K562 (cell line): ENCODE measurements around the gene USP51.

ENCODE experiments used
- BDP1 ChIP-seq: IDR thresholded peaks from 3 replicates; pipeline ENCODE4 v1.6.1; 2011; ENCODE audit not compliant: insufficient read length, insufficient read depth
- CCAR2 ChIP-seq: fragments of 200-400 bp; formaldehyde crosslinking; IDR thresholded peaks from 2 replicates; pipeline ENCODE4 v1.6.1; 2017; ENCODE audit warnings: mild to moderate bottlenecking, low read depth, low read length
- CTCF ChIP-seq, 3 experiments: IDR thresholded peaks in 2 of 3; conservative IDR thresholded peaks in 1 of 3; 2 replicates each; pipeline ENCODE4 v1.5.1; 2011 to 2012; ENCODE audit warnings: low read length in 3 of 3, mild to moderate bottlenecking in 3 of 3, control low read depth in 2 of 3, improper control_type of control experiment in 1 of 3, inconsistent platforms in 1 of 3, low read depth in 1 of 3, mixed read lengths in 1 of 3, moderate library complexity in 1 of 3; ENCODE audit not compliant: insufficient read depth in 2 of 3
- ETS2 ChIP-seq: IDR thresholded peaks from 2 replicates; pipeline ENCODE4 v1.6.1; 2016; ENCODE audit warnings: borderline replicate concordance, missing genetic modification characterization, mild to moderate bottlenecking, moderate library complexity, missing compliant biosample characterization; ENCODE audit not compliant: poor library complexity, severe bottlenecking
- MYNN ChIP-seq, 2 experiments: sonication (generic); formaldehyde crosslinking in 1 of 2; IDR thresholded peaks; 2 replicates each; pipeline versions ENCODE4 v1.5.0 to v1.6.1; 2016 to 2020; ENCODE audit warnings: antibody characterized with exemption in 1 of 2, missing genetic modification reagents in 1 of 2
- TAF15 ChIP-seq: fragments of 200-400 bp; formaldehyde crosslinking; IDR thresholded peaks from 2 replicates; pipeline ENCODE4 v1.6.1; 2017; ENCODE audit warnings: mild to moderate bottlenecking, low read depth, low read length, moderate library complexity
- ZNF274 ChIP-seq: IDR thresholded peaks from 2 replicates; pipeline ENCODE4 v1.6.1; 2011; ENCODE audit warnings: low read depth, mild to moderate bottlenecking, low read length, moderate library complexity, borderline replicate concordance
- ZNF780A ChIP-seq: fragments of 250-450 bp; sonication (Bioruptor Pico); IDR thresholded peaks from 2 replicates; pipeline ENCODE4 v1.5.0; 2021; ENCODE audit warnings: mild to moderate bottlenecking
- TF ChIP-seq, protein P1 (sequence below): fragments of 150-350 bp; IDR thresholded peaks from 2 replicates; pipeline ENCODE4 v1.6.1; 2014; ENCODE audit warnings: low read depth, mild to moderate bottlenecking, low read length, borderline replicate concordance

DNA sequence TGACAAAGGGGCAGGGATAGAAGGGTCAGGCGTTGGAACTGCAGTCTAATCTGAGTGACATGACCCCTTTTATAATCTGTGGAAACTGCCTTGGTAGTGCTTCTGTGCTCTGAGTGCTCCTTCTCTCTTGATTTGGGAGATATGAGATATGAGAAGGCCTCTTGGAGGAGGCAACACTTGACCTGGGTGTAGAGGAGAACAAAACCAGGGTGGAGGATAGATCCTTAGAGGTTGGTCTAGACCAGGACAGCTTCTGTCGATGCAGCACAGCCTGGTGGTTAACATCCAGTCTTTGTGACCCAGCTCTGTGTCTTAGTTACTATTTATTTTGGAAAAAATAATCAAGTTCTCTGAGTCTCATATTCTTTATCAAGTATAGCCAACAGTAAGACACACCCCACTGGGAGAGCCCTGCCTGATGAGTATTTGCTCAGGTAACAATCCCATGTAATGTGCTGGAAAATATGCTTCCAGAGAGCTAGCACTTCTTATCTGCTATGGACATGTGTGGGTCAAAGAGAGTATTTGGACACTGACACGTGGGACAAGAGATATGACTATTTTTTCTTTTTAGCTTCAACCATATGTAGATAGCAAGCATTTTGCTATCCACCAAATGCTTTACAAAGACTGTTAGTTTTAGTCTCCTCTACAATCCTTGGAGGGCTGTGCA lies 9.1 kb downstream of the USP51 start:
- TF ChIP-seq BDP1 (no peak), ZNF780A (CRISPR knock-in tag) (no peak), MYNN (IDR thresholded peaks at IDR 0.05) (no peak), MYNN (CRISPR knock-in tag; IDR thresholded peaks at IDR 0.05) (no peak), CTCF (IDR thresholded peaks at IDR 0.05 in 2 of 3, conservative IDR thresholded peaks at IDR 0.05 in 1 of 3; ENCODE audit: insufficient read depth in 2 of 3, low read depth in 1 of 3, low read length in 3 of 3) (no peak), TAF15 (no peak), CCAR2 (no peak), ETS2 (tag) (no peak), ZNF274 (no peak)
- TF ChIP-seq, protein P1, sequence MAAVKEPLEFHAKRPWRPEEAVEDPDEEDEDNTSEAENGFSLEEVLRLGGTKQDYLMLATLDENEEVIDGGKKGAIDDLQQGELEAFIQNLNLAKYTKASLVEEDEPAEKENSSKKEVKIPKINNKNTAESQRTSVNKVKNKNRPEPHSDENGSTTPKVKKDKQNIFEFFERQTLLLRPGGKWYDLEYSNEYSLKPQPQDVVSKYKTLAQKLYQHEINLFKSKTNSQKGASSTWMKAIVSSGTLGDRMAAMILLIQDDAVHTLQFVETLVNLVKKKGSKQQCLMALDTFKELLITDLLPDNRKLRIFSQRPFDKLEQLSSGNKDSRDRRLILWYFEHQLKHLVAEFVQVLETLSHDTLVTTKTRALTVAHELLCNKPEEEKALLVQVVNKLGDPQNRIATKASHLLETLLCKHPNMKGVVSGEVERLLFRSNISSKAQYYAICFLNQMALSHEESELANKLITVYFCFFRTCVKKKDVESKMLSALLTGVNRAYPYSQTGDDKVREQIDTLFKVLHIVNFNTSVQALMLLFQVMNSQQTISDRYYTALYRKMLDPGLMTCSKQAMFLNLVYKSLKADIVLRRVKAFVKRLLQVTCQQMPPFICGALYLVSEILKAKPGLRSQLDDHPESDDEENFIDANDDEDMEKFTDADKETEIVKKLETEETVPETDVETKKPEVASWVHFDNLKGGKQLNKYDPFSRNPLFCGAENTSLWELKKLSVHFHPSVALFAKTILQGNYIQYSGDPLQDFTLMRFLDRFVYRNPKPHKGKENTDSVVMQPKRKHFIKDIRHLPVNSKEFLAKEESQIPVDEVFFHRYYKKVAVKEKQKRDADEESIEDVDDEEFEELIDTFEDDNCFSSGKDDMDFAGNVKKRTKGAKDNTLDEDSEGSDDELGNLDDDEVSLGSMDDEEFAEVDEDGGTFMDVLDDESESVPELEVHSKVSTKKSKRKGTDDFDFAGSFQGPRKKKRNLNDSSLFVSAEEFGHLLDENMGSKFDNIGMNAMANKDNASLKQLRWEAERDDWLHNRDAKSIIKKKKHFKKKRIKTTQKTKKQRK: no peak
